HepG2 (cell line): ENCODE data around the gene VIM. TPM values are rescaled to one million over a fixed set of nuclear protein-coding genes. Genes with fewer than 3 reads are reported as not detected.

Experiments used
- ATAD3A ChIP-seq: sonication (generic); formaldehyde crosslinking; IDR thresholded peaks from 2 replicates; pipeline ENCODE4 v1.4.0; 2020; ENCODE audit warnings: missing genetic modification reagents
- CAMTA2 ChIP-seq: sonication (generic); formaldehyde crosslinking; IDR thresholded peaks from 2 replicates; pipeline ENCODE4 v1.4.0; 2020; ENCODE audit warnings: mild to moderate bottlenecking, missing genetic modification reagents, borderline replicate concordance
- CBX5 ChIP-seq: sonication (generic); formaldehyde crosslinking; IDR thresholded peaks from 2 replicates; pipeline ENCODE4 v1.4.0; 2020; ENCODE audit warnings: missing genetic modification reagents, borderline replicate concordance
- FOXO1 ChIP-seq: sonication (generic); formaldehyde crosslinking; IDR thresholded peaks from 2 replicates; pipeline ENCODE4 v1.4.0; 2020; ENCODE audit warnings: missing genetic modification reagents
- GMEB1 ChIP-seq: sonication (generic); formaldehyde crosslinking; IDR thresholded peaks from 2 replicates; pipeline ENCODE4 v1.5.1; 2020; ENCODE audit warnings: missing genetic modification reagents, mild to moderate bottlenecking, borderline replicate concordance
- HCFC1 ChIP-seq: fragments of 150-350 bp; IDR thresholded peaks from 2 replicates; pipeline ENCODE4 v1.6.1; 2014; ENCODE audit warnings: low read depth, low read length
- HINFP ChIP-seq: sonication (generic); formaldehyde crosslinking; IDR thresholded peaks from 2 replicates; pipeline ENCODE4 v1.4.0; 2020; ENCODE audit warnings: low read depth, mild to moderate bottlenecking, missing genetic modification reagents
- HNRNPL ChIP-seq: fragments of 200-400 bp; formaldehyde crosslinking; IDR thresholded peaks from 2 replicates; pipeline ENCODE4 v1.6.1; 2017; ENCODE audit warnings: mild to moderate bottlenecking, low read depth, low read length
- KDM6A ChIP-seq: IDR thresholded peaks from 2 replicates; pipeline ENCODE4 v1.6.1; 2016; ENCODE audit warnings: low read depth
- KLF6 ChIP-seq: IDR thresholded peaks from 2 replicates; pipeline ENCODE4 v1.8.0; 2016; ENCODE audit warnings: missing biosample characterization, missing genetic modification reagents
- LCORL ChIP-seq, 2 experiments: fragments of 450-650 bp in 1 of 2; sonication (generic) in 1 of 2; formaldehyde crosslinking in 1 of 2; IDR thresholded peaks; 2 replicates each; pipeline versions ENCODE4 v1.5.0 to v1.6.1; 2017 to 2020; ENCODE audit warnings: antibody characterized with exemption in 1 of 2, missing genetic modification reagents in 1 of 2
- MEIS2 ChIP-seq: sonication (generic); formaldehyde crosslinking; IDR thresholded peaks from 2 replicates; pipeline ENCODE4 v1.9.0; 2021; ENCODE audit warnings: mild to moderate bottlenecking, missing genetic modification reagents
- RAD21 ChIP-seq: fragments of 450-650 bp; formaldehyde crosslinking; IDR thresholded peaks from 2 replicates; pipeline ENCODE4 v1.5.0; 2020; ENCODE audit warnings: mild to moderate bottlenecking
- SALL2 ChIP-seq: sonication (generic); formaldehyde crosslinking; IDR thresholded peaks from 2 replicates; pipeline ENCODE4 v1.8.1; 2023; ENCODE audit warnings: mild to moderate bottlenecking, missing genetic modification reagents, inconsistent platforms
- SATB2 ChIP-seq: sonication (generic); formaldehyde crosslinking; IDR thresholded peaks from 2 replicates; pipeline ENCODE4 v1.5.0; 2020; ENCODE audit warnings: missing genetic modification reagents
- TOE1 ChIP-seq: sonication (generic); formaldehyde crosslinking; IDR thresholded peaks from 2 replicates; pipeline ENCODE4 v1.4.0; 2020; ENCODE audit warnings: mild to moderate bottlenecking, missing genetic modification reagents
- WIZ ChIP-seq: sonication (generic); formaldehyde crosslinking; IDR thresholded peaks from 2 replicates; pipeline ENCODE4 v1.5.1; 2020; ENCODE audit warnings: mild to moderate bottlenecking, missing genetic modification reagents
- XRCC5 ChIP-seq: fragments of 200-400 bp; formaldehyde crosslinking; optimal IDR thresholded peaks from 2 replicates; pipeline ENCODE3; 2017; ENCODE audit warnings: mild to moderate bottlenecking, low read length
- ZMAT5 ChIP-seq: sonication (generic); formaldehyde crosslinking; IDR thresholded peaks from 2 replicates; pipeline ENCODE4 v1.5.0; 2020; ENCODE audit warnings: mild to moderate bottlenecking, low read depth, missing genetic modification reagents, borderline replicate concordance
- ZNF253 ChIP-seq: sonication (generic); formaldehyde crosslinking; IDR thresholded peaks from 2 replicates; pipeline ENCODE4 v1.8.0; 2022; ENCODE audit warnings: mild to moderate bottlenecking, missing genetic modification reagents, borderline replicate concordance
- ZNF468 ChIP-seq: sonication (generic); formaldehyde crosslinking; IDR thresholded peaks from 2 replicates; pipeline ENCODE4 v1.8.0; 2022; ENCODE audit warnings: mild to moderate bottlenecking, moderate library complexity, missing genetic modification reagents
- ZNF597 ChIP-seq: sonication (generic); formaldehyde crosslinking; IDR thresholded peaks from 2 replicates; pipeline ENCODE4 v1.5.0; 2020; ENCODE audit warnings: missing genetic modification reagents
- ZNF704 ChIP-seq: sonication (generic); formaldehyde crosslinking; IDR thresholded peaks from 2 replicates; pipeline ENCODE4 v1.8.1; 2023; ENCODE audit warnings: mild to moderate bottlenecking, inconsistent platforms, moderate library complexity, missing genetic modification reagents, borderline replicate concordance
- polyA plus RNA-seq, 8 experiments: library from polyadenylated mRNA; depleted of rRNA in 3 of 8; stranded (reverse) in 7 of 8; unstranded in 1 of 8; fragments of >200 nt; fragmentation: Illumina TruSeq in 4 of 8; extraction: Trizol in 4 of 8; gene quantifications; 2 replicates each; pipeline versions ENCODE4 v1.2.1 to v1.2.3, GENCODE V29; 2011 to 2016; ENCODE audit warnings: low read depth in 4 of 8, missing spikeins in 1 of 8, mixed read lengths in 1 of 8; ENCODE audit not compliant: insufficient read depth in 1 of 8
- total RNA-seq, 5 experiments: library from RNA; depleted of rRNA; stranded (reverse); fragments of >200 nt; fragmentation: Illumina TruSeq; extraction: Trizol; gene quantifications; 2 replicates each; pipeline ENCODE4 v1.2.3, GENCODE V29; 2016; ENCODE audit warnings: low read depth in 1 of 5

The VIM gene
- total and polyA plus RNA-seq, 2 of the 13 experiments (the other 11 are each of a cell fraction or from before 2014, with no cell fraction given) = not detected

- TF ChIP-seq CAMTA2 (no peak; the same call in 1 of the 2 replicates), HINFP (0 out of 2 replicates have a peak, but pooled peaks have one; percentile 10), TOE1 (0 out of 2 replicates have a peak, but pooled peaks have one; percentile 62), KLF6 (CRISPR knock-in tag) (peak; percentile 90), LCORL (IDR thresholded peaks at IDR 0.05) (peak; percentile 91), LCORL (CRISPR knock-in tag; IDR thresholded peaks at IDR 0.05) (peak; percentile 48; the same call in 1 of the 2 replicates), ZNF704 (CRISPR knock-in tag) (0 out of 2 replicates have a peak, but pooled peaks have one; percentile 57), RAD21 (CRISPR knock-in tag) (peak; percentile 50; the same call in 1 of the 2 replicates), SALL2 (0 out of 2 replicates have a peak, but pooled peaks have one; percentile 55), CBX5 (CRISPR knock-in tag) (peak; percentile 99), HCFC1 (peak; percentile 61), ZNF597 (CRISPR knock-in tag) (no peak), ZNF468 (CRISPR knock-in tag) (no peak), GMEB1 (CRISPR knock-in tag) (peak; percentile 79), ATAD3A (CRISPR knock-in tag) (no peak), WIZ (CRISPR knock-in tag) (peak; percentile 97; the same call in 1 of the 2 replicates), SATB2 (CRISPR knock-in tag) (no peak), FOXO1 (CRISPR knock-in tag) (peak; percentile 81), ZMAT5 (CRISPR knock-in tag) (0 out of 2 replicates have a peak, but pooled peaks have one; percentile 55), HNRNPL (no peak), MEIS2 (CRISPR knock-in tag) (peak; percentile 76; the same call in 1 of the 2 replicates), XRCC5 (peak; percentile 90), KDM6A (CRISPR knock-in tag) (no peak), ZNF253 (CRISPR knock-in tag) (no peak)
Observed at GRCh38 chr10:17200912-17201793, 26.9 kb upstream of the VIM start, which contains the start of gene TRDMT1 (continued).
